Measurements from ENCODE around the gene MYO1H. TPM values are rescaled to one million over a fixed set of nuclear protein-coding genes. Genes with fewer than 3 reads are reported as not detected.

Gene MYO1H
- polyA plus RNA-seq, 1 donor: 0.33 TPM

DNA sequence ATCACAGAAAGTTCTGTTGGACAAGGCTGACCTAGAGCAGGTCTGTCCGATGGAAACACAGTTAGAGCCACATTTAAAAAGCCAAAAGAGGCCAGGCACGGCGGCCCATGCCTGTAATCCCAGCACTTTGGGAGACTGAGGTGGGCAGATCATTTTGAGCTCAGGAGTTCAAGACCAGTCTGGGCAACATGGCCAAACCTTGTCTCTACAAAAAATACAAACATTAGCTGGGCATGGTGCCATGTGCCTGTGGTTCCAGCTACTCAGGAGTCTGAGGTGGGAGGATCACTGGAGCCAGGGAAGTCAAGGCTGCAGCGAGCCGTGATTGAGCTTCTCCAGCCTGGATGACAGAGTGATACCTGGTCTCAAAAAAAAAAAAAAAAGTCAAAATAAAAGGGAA lies 144.7 kb downstream of the MYO1H start:
- no peak for DNase-seq (ENCODE audit: low read depth)

DNA sequence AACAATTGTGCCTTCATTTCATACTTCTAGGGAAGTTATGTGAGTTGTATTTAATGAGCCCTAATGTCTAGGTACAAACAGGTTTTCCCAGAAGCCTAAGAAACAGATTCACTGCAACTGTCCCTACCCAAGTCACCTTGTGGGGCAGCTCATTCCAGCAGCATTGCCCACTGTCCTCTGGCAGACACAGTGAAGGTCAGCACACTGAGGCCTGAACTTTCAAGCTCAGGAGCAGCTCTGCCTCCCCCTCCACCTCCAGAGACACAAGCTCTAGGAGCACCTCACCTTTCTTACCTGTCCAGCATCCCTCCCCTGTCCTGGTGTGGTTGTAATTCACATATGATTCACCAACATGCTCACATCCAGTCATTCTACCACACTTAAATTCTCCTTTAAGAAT lies 145.4 kb downstream of the MYO1H start:
- no peak for DNase-seq (ENCODE audit: low read depth)

- no peak for DNase-seq (ENCODE audit: low read depth)
These were observed 146.2 kb downstream of the MYO1H start for GRCh38 chr12:109493938-109494337.

- no peak for DNase-seq (ENCODE audit: low read depth)
These were observed 146.7 kb downstream of the MYO1H start for GRCh38 chr12:109494348-109494881.

DNA sequence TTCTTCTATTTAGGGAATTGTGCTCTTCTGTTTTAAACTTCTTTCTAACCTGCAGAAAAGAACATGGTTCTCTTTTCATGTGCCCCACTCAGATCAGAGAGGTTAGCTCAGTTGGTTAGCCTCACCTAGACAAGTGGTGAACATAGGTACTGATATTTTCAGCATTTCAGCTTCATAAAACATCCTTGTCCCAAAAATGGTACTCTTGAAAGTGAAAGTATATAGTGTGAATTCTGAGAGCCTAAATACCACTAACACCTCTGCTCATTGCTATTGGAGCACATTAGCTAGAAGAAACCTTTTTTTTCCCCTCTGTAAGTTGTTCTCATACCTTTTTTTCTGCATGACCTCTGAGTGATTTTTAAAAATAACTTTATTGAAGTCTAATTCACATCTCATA lies 147.3 kb downstream of the MYO1H start:
- DNase-seq (ENCODE audit: low read depth): no peak

DNA sequence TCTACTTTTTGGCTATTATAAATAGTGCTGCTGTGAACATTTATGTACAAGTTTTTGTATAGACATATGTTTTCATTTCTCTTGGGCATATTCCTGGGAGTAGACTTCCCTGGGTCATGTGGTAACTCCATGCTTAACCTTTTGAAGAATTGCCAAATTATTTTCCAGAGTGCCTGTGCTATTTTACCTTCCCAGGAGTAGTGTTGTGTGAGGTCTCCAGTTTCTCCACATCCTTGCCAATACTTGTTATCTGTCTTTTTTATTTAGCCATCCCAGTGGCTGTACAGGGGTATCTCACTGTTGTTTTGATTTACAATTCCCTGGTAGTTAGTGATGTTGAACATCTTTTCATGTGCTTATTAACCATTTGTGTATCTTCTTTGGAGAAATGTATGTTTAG lies 148.6 kb downstream of the MYO1H start:
- no peak for DNase-seq (ENCODE audit: low read depth)

DNA sequence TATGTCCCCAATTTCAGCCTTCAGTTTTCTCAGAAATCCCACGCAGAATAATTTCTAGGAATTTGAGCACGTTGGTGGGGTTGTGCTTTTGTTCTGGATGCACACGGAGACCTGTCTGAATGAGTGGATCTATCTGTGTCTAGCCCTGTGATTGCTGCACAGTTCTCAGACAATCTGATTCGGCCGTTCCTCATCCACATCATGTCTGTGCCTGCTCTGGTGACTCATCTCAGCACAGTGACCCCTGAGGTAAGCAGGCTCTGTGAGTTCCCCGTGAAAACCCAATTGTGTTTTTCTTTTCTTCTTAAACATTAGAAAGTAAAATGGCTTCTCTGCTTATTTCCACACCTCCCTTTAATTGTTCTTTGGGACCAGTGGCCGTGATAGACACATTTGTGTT lies 150.0 kb downstream of the MYO1H start:
- DNase-seq (ENCODE audit: low read depth): no peak

Other genes with a start within 250 kb of the MYO1H start
- 7.3 TPM for gene ACACB, start 231.3 kb upstream of the MYO1H start, polyA plus RNA-seq (ENCODE audit: insufficient read length)
- gene FOXN4, start 38.6 kb upstream of the MYO1H start, polyA plus RNA-seq (ENCODE audit: insufficient read length): 0.15 TPM
- gene KCTD10, start 129.4 kb downstream of the MYO1H start, polyA plus RNA-seq (ENCODE audit: insufficient read length): 27.6 TPM
- gene UBE3B, start 129.7 kb downstream of the MYO1H start, polyA plus RNA-seq (ENCODE audit: insufficient read length): 22.3 TPM
- 24.7 TPM for gene MMAB, start 225.6 kb downstream of the MYO1H start, polyA plus RNA-seq (ENCODE audit: insufficient read length)
- 15.6 TPM for gene MVK, start 225.9 kb downstream of the MYO1H start, polyA plus RNA-seq (ENCODE audit: insufficient read length)